Measurements from ENCODE around the gene DENND1A.

The DENND1A gene

GRCh38 chr9:123637945-123638634, 291.8 kb downstream of the DENND1A start:
- no peak for TF ChIP-seq TAF1 (IDR thresholded peaks at IDR 0.05; ENCODE audit: borderline replicate concordance, insufficient read depth, low read length)
- TF ChIP-seq POLR2AphosphoS5 (IDR thresholded peaks at IDR 0.05; ENCODE audit: low read depth, low read length) = no peak
- no peak for TF ChIP-seq FOXP2 (optimal IDR thresholded peaks at IDR 0.05; ENCODE audit: borderline replicate concordance, extremely low read depth, extremely low read length, insufficient read depth)
- TF ChIP-seq, protein P1, sequence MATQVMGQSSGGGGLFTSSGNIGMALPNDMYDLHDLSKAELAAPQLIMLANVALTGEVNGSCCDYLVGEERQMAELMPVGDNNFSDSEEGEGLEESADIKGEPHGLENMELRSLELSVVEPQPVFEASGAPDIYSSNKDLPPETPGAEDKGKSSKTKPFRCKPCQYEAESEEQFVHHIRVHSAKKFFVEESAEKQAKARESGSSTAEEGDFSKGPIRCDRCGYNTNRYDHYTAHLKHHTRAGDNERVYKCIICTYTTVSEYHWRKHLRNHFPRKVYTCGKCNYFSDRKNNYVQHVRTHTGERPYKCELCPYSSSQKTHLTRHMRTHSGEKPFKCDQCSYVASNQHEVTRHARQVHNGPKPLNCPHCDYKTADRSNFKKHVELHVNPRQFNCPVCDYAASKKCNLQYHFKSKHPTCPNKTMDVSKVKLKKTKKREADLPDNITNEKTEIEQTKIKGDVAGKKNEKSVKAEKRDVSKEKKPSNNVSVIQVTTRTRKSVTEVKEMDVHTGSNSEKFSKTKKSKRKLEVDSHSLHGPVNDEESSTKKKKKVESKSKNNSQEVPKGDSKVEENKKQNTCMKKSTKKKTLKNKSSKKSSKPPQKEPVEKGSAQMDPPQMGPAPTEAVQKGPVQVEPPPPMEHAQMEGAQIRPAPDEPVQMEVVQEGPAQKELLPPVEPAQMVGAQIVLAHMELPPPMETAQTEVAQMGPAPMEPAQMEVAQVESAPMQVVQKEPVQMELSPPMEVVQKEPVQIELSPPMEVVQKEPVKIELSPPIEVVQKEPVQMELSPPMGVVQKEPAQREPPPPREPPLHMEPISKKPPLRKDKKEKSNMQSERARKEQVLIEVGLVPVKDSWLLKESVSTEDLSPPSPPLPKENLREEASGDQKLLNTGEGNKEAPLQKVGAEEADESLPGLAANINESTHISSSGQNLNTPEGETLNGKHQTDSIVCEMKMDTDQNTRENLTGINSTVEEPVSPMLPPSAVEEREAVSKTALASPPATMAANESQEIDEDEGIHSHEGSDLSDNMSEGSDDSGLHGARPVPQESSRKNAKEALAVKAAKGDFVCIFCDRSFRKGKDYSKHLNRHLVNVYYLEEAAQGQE (IDR thresholded peaks at IDR 0.05; ENCODE audit: insufficient read depth in 1 of 2, low read depth in 2 of 2, low read length in 2 of 2) = no peak
- TF ChIP-seq SIN3A (IDR thresholded peaks at IDR 0.05; ENCODE audit: borderline replicate concordance, insufficient read depth, low read length) = no peak

DNA sequence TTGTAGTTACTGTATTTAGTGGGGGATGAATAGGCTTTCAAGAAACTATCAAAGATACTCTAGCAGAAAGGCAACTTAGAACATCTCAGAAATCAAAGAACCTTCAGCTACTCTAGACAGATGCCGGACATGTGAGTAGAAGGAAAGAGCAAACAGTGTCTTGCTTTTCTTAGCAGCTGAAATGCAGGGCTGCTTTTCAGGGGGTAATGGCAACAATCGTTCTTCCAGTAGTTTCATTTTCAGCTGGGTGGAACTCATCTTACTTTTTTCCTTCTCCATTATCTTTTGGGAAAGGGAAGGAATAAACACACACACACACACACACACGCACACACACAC, 292.4 kb downstream of the DENND1A start:
- no peak for TF ChIP-seq TAF1 (IDR thresholded peaks at IDR 0.05; ENCODE audit: borderline replicate concordance, insufficient read depth, low read length)

DNA sequence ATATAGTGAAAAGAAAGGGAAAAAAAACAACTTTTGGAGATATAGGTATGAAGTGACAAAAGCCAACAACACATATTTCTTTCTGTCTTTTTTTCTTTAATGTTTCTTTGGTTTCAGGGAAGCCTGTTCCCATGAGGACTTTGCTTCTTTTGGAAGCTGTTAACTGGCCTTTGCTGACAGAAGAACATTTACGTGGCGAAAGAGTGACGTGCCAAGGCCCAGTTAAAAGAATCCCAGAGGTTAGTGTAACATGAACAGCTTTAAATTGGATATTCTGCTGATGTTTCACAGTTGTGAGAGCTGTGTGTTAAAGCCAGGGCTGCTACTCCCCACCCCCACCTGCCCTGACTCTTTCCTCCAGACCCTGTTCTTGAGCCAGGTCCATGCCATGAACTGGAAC, 298.1 kb downstream of the DENND1A start:
- TF ChIP-seq FOXP2 (optimal IDR thresholded peaks at IDR 0.05; ENCODE audit: borderline replicate concordance, extremely low read depth, extremely low read length, insufficient read depth) (no peak), SIN3A (IDR thresholded peaks at IDR 0.05; ENCODE audit: borderline replicate concordance, insufficient read depth, low read length) (no peak), TAF1 (IDR thresholded peaks at IDR 0.05; ENCODE audit: borderline replicate concordance, insufficient read depth, low read length) (no peak), POLR2AphosphoS5 (IDR thresholded peaks at IDR 0.05; ENCODE audit: low read depth, low read length) (no peak)
- TF ChIP-seq, protein P1 (IDR thresholded peaks at IDR 0.05; ENCODE audit: insufficient read depth in 1 of 2, low read depth in 2 of 2, low read length in 2 of 2) = no peak

DNA sequence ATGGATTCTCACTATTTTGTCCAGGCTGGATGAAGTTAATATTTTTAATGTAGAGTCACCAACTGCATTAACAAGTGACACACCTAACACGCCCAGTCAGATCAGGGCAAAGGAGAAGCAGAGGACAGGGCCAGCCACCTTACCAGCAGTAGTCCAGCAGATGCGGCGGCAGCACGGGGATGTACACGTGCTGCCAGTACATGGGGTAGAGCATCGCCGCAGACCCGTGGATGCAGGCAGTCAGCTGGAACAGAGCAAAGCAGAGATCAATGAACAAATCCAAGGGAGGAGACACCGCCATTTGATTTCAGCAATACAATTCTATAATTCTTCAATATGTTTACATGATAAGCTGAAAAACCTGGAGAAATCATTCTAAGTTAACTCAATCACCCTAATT, 299.7 kb downstream of the DENND1A start:
- no peak for TF ChIP-seq SIN3A (IDR thresholded peaks at IDR 0.05; ENCODE audit: borderline replicate concordance, insufficient read depth, low read length)
- no peak for TF ChIP-seq TAF1 (IDR thresholded peaks at IDR 0.05; ENCODE audit: borderline replicate concordance, insufficient read depth, low read length)
- TF ChIP-seq, protein P1 (IDR thresholded peaks at IDR 0.05; ENCODE audit: insufficient read depth in 1 of 2, low read depth in 2 of 2, low read length in 2 of 2) = no peak
- no peak for TF ChIP-seq FOXP2 (optimal IDR thresholded peaks at IDR 0.05; ENCODE audit: borderline replicate concordance, extremely low read depth, extremely low read length, insufficient read depth)
- TF ChIP-seq POLR2AphosphoS5 (IDR thresholded peaks at IDR 0.05; ENCODE audit: low read depth, low read length) = no peak

- no peak for TF ChIP-seq SIN3A (IDR thresholded peaks at IDR 0.05; ENCODE audit: borderline replicate concordance, insufficient read depth, low read length)
- TF ChIP-seq TAF1 (IDR thresholded peaks at IDR 0.05; ENCODE audit: borderline replicate concordance, insufficient read depth, low read length) = no peak
- TF ChIP-seq, protein P1 (IDR thresholded peaks at IDR 0.05; ENCODE audit: insufficient read depth in 1 of 2, low read depth in 2 of 2, low read length in 2 of 2) = no peak
- TF ChIP-seq FOXP2 (optimal IDR thresholded peaks at IDR 0.05; ENCODE audit: borderline replicate concordance, extremely low read depth, extremely low read length, insufficient read depth) = no peak
- no peak for TF ChIP-seq POLR2AphosphoS5 (IDR thresholded peaks at IDR 0.05; ENCODE audit: low read depth, low read length)
Measured at GRCh38 chr9:123629531-123629930, 300.4 kb downstream of the DENND1A start.

Data from PFSK-1 (cell line).